ENCODE results near the gene BMP8A.

- TF ChIP-seq CTCF (IDR thresholded peaks at IDR 0.05; ENCODE audit: low read depth, low read length) (no peak), EZH2phosphoT487 (IDR thresholded peaks at IDR 0.05; ENCODE audit: low read depth) (no peak)
Measured at GRCh38 chr1:39491146-39491921, at the start of gene BMP8A.

Measured in OCI-LY3 (cell line).